COLO829 (cell line): ENCODE results near the gene BNC1.

Source experiments
- DNase-seq: peaks from one replicate; pipeline ENCODE4 v3.0.0; 2012; ENCODE audit warnings: low spot score

The BNC1 gene, protein sequence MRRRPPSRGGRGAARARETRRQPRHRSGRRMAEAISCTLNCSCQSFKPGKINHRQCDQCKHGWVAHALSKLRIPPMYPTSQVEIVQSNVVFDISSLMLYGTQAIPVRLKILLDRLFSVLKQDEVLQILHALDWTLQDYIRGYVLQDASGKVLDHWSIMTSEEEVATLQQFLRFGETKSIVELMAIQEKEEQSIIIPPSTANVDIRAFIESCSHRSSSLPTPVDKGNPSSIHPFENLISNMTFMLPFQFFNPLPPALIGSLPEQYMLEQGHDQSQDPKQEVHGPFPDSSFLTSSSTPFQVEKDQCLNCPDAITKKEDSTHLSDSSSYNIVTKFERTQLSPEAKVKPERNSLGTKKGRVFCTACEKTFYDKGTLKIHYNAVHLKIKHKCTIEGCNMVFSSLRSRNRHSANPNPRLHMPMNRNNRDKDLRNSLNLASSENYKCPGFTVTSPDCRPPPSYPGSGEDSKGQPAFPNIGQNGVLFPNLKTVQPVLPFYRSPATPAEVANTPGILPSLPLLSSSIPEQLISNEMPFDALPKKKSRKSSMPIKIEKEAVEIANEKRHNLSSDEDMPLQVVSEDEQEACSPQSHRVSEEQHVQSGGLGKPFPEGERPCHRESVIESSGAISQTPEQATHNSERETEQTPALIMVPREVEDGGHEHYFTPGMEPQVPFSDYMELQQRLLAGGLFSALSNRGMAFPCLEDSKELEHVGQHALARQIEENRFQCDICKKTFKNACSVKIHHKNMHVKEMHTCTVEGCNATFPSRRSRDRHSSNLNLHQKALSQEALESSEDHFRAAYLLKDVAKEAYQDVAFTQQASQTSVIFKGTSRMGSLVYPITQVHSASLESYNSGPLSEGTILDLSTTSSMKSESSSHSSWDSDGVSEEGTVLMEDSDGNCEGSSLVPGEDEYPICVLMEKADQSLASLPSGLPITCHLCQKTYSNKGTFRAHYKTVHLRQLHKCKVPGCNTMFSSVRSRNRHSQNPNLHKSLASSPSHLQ

DNA sequence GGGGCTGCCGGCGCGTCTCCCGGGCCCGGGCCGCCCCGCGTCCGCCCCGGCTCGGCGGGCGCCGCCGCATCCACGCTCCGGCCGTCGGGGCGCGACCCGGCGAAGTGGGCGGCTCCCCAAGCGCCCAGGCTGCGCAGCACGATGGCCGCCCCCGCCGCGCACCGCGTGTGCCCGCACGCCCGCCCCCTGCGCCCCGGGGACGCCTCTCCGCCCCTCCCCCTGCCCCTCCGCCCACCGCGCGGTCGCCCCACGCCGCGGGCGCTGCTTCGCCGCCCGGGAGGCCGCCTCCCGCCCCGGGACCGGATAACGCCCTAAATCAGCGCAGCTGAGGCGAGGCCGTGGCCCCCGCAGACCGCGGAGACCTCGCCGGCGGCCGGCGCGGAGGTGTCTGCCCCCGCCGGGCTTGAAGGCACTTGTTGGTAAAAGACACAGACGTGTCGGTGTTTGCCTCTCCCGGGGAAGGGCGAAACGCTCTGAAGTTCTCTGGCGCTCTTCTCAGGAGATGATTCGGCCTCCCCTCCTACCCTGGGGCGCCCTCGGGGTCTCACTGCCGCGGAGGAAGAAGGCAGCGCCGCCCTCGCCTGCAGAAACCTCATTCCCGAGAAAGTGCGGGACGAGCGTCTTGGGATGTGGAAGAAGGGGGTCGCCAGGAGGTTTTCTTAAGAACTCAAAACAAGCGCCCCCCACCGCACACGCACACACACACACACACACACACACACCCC is at the start of gene BNC1:
TSS of gene BNC1 (minus strand) at position 106 of the 725 bp plus-strand sequence. CDS start at position 70, 36 bp downstream.
- no peak for DNase-seq

GRCh38 chr15:83327041-83327440 is 42.6 kb upstream of the BNC1 start:
- no peak for DNase-seq

GRCh38 chr15:83324799-83325198 is 40.3 kb upstream of the BNC1 start:
- DNase-seq: no peak

DNA sequence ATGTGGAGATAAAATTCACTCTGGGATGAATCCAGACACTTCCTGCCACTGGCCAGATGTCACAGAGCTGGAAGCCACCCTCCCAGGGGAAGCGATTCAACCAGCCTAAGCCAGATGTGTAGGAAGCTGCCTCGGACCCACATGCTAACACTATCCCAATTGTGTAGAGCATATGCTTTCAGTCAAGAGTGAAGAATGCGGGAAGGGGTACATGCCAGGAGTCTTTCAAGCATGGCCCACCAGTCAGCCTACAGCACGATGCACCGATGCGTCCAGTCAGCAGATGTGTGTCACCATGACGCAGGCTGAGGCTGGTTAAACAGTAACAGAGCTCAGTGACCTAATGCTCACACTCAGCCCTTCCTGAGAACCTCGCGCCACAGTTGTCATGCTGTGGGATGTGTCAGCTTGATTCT is 38.8 kb upstream of the BNC1 start:
- no peak for DNase-seq

DNA sequence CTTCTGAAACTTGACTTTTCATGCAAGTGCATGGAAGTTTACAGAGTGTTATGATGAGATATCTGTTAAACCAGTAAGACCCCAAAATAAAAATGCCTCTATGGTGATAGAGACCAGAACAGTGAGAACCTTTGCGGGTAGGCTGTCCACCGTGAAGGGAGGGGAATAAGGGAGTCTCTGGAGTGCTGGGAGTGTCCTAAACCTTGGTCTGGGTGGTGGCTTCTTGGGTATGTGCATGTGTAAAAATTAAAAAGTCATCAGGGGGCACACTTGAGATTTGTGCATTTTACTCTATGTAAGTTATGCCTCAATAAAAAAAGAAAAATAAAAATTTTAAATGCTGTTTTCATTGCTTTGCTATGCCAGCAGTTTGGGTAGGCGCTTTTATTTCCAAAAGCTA is 38.2 kb upstream of the BNC1 start:
- no peak for DNase-seq

DNA sequence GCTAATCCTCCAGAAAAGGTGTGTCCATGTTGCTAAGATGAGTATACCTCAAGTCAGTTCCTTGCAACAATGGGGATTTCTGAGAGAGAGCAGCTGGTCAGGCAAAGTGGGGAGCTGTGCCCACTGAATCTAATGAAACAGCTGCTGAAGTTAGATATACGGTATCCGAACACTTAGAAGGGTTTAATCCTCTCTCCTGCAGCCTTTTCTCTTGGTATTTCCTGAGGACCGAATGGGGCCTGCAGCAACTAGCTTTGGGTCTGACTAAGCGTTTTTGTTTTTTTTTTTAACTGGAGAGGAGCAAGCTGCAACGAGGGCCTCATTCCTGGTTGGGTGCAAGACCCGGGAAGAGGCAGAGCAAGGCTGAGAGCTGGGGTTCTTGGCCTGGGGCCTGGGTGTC is 37.6 kb upstream of the BNC1 start:
- no peak for DNase-seq

GRCh38 chr15:83320844-83321243 is 36.4 kb upstream of the BNC1 start:
- no peak for DNase-seq

DNA sequence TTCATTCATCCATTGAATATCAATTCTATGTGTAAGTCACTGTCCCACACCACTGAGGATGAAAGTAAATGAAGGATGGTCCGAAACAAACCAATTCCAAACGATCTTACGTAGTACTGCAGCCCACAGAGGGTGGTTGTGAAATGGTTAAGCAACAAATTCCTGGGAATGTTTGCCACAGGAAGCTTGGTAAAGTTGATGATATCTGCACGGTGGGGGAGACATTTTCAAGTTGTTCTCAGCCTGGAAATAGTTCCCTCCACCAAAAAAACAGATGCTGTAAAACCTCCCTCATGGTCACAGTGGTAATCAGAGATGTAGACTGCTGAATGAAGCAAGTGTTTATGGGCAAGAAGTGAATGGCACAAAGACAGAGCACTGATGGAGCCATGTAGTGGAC is 35.9 kb upstream of the BNC1 start:
- DNase-seq: no peak

- no peak for DNase-seq
Observed at GRCh38 chr15:83319771-83320170, 35.3 kb upstream of the BNC1 start.

DNA sequence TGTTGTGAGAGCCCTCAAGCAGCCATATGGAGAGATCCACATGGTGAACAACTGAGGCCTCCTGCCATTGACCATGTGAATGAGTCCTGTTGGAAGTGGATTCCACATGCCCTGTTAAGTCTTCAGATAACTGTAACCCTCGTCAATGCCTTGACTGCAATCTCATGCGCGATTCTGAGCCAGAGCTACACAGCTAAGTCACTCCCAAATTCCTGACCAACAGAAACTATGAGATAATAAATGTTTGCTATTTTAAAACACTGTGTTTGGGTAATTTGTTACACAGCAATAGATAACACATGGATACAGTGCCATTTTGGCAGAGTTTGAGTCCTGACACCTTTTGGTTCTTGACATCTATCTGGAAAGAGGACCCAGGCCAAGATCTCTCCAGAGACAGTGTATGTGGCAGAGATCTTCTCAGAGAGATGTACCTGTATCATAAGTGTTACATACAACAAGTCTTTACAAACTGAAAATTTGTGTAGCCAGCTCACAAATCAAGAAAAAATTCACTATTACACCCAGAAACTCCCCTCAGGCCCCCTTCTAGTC is 34.5 kb upstream of the BNC1 start:
- DNase-seq: no peak

- DNase-seq: no peak
Observed at GRCh38 chr15:83318036-83318435, 33.6 kb upstream of the BNC1 start.

- no peak for DNase-seq
Observed at GRCh38 chr15:83312071-83312470, 27.6 kb upstream of the BNC1 start.

DNA sequence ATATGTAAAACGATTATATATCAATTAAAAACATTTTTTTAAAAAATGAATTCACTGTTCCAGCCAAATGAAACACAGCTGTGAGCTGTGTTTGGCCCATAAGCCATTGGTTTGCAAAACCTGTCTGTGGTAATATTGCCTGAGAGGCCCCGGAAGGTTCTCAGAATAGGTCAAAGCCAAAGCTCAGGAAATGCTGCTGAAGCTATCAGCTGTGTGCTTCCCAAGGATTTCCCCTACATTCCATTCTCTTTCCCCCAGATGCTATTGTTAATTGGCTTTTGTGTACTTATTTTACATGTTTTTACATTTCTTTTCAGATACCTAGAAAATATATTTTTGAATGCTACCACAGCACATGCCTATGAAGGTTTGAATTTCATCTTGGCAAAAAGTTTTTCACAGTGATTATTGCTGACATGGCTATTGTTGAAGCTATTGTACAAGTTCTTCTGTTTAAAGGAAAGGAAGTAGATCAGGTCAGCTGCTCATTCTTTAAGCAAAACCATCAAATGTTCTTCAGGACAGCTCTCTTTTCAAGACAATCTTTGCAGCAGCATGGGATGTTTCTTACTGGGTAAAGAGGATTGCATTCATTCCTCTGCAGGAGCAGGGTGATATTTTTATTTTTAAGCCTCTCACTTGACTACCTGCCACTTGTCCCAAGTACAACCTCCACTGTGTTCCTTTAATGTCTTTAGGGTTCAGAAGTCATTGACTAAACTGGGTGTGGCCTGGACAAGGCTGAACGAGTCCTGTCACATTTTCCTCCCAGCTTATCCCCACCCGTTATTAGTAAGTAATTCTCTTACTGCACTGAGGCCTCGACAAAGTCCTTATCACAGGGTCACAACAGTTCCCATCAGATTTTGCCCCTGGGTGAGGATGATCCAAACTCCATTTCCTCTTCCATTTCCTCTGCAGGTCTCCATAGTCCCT is 26.3 kb upstream of the BNC1 start:
- DNase-seq: no peak

- DNase-seq: no peak
Observed at GRCh38 chr15:83308671-83309070, 24.2 kb upstream of the BNC1 start.

- no peak for DNase-seq
Observed at GRCh38 chr15:83306561-83306960, 22.1 kb upstream of the BNC1 start.

DNA sequence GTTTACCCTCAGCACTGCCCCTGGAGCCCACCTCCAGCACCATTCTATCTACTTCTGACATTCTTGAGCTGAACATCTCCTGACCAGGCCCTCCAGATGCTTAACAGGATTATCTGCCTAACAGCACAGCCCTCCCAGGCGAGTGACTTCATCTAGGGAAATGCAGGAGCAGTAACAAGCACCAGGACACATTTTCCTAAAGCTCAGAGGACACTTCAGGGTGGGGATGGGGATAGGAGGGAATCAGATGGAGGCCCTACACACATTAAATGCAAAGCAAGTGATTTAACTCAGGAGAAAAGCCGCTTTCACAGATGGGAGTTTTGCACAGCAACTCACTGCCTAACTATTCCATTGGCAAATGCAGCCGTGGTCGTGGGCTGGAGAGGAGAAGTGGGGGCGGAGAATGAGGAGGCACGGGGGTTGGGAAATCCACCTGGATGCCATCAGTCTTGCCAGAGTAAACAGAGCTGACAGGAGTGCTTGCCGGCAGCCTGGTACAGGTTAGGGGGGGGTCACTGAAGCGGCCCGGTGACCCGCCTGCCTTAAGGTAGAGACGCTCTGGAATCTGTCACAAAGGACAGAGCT is 21.3 kb upstream of the BNC1 start:
- DNase-seq: no peak

GRCh38 chr15:83304861-83305703 is 20.6 kb upstream of the BNC1 start:
- no peak for DNase-seq

DNA sequence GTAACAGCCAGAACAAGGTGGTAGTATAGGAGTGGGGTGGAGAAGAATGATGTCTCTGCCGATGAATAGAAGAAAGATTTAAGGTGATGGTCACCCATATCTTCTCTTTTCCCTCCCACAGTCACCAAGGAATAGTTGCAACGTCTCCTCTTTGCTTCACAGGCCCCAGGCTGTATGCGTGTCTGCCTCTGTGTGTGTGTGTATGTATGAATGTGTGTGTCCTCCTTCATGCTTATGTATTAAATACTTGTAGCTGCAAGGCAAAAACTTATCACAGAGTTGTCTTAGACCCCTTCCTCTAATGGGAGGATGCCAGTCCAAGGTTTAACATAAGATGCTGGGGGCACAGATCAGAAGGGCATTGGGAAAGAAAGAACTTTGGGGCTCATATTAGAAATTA is 19.1 kb upstream of the BNC1 start:
- no peak for DNase-seq

- no peak for DNase-seq
Observed at GRCh38 chr15:83300826-83301225, 16.4 kb upstream of the BNC1 start.

- DNase-seq: no peak
Observed at GRCh38 chr15:83299462-83299861, 15.0 kb upstream of the BNC1 start.
